Hepatic stellate cell (primary cell): Measurements from ENCODE around the gene DENND4C.

Experiments
- DNase-seq: peaks from one replicate; pipeline ENCODE4 v3.0.0; 2011; ENCODE audit warnings: low spot score

Gene DENND4C

GRCh38 chr9:19269582-19269981 lies 39.1 kb downstream of the DENND4C start:
- no peak for DNase-seq

DNA sequence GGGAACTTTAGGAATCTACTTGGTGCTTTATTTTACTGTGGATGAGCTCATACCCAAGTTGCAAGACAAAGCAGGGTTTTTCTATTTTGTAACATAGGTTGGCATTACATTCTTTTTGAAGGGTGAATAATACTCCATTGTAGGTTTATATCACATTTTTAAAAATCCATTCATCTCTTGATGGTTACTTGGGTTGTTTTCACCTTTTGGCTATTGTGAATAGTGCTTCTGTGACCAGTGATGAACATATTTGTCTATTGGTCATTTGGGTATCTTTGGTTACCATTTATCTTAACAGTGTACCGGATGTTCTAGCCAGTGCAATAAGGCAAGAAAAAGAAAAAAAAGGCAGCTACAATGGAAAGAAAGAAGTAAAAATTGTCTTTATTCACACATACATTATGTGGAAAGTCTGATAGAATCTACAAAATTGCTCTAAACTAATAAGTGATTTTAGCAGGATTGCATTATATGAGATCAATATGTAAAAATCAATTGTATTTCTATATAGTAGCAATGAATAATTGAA lies 40.0 kb downstream of the DENND4C start:
- DNase-seq = no peak

DNA sequence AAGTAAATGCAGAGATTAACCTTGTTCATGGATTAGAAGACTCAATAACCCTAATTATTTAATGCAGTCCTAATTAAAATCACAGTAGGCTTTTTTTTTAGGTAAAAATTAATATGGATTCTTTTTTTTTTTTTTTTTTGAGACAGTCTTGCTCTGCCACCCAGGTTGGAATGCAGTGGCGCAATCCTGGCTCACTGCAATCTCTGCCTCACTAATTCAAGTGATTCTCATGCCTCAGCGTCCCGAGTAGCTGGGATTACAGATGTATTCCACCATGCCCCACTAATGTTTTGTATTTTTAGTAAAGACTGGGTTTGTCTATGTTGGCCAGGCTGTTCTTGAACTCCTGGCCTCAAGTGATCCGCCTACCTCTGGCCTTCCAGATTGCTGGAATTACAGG lies 40.6 kb downstream of the DENND4C start:
- no peak for DNase-seq

DNA sequence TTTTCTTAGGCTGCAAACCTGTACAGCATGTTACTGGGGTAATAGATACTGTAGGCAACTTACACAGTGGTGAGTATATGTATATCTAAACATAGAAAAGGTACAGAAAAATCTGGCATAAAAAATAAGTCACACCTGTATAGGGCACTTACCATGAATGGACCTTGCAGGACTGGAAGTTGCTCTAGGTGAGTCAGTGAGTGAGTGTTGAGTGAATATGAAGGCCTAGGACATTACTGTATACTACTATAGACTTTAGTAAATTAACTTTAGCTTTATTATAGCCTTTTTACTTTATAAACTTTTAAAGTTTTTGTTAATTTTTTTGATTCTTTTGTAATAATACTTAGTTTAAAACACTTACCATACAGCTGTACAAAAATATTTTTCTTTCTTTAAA lies 51.3 kb downstream of the DENND4C start:
- DNase-seq = no peak

DNA sequence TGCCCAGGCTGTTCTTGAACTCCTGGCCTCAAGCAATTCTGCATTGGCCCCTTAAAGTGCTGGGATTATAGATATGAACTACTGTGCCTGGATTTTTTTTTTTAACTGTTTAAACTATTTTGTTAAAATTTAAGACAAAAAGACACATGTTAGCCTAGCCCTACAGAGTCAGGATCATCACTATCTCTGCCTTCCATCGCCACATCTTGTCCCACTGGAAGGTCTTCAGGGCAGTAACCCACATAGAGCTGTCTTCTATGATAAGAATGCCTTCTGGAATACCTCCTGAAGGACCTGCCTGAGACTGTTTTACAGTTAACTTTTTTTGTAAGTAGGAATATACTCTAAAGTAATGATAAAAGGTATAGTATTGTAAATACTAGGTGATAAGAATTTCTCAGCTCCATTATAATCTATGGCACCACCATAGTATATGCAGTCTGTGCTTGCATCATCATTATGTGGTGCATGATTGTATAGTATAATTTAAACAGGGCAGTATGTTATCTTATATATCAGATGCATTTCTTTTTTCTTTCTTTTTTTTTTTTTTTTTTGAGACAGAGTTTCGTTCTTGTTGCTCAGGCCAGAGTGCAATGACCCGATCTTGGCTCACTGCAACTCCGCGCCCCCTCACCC lies 52.7 kb downstream of the DENND4C start:
- DNase-seq = no peak

GRCh38 chr9:19284729-19285128 lies 54.2 kb downstream of the DENND4C start:
- DNase-seq = peak; percentile 5

DNA sequence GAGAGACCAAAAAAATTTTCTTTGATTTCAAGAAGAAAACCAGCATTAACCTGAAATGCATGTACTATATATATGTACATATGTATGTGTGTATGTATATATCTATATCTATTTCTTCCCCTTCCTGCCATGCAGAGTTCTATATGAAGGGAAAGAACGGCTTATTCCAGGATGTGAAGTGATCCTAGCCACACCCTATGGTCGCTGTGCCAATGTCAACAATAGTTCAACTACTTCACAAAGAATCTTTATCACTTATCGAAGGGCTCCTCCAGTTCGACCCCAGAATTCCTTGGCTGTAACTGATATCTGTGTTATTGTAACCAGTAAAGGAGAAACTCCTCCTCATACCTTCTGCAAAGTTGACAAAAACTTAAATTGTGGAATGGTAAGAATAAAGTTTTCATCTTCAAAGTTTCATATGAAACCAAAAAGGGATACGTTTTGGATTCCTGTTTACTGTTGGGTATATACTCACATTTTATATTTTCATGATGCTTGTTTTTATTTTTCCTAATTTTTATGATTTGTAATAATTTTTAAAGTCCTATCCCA lies 56.2 kb downstream of the DENND4C start:
- DNase-seq = peak; percentile 9

GRCh38 chr9:19288081-19288480 lies 57.6 kb downstream of the DENND4C start:
- no peak for DNase-seq

- no peak for DNase-seq
Observed at GRCh38 chr9:19290103-19290502, 59.6 kb downstream of the DENND4C start.

DNA sequence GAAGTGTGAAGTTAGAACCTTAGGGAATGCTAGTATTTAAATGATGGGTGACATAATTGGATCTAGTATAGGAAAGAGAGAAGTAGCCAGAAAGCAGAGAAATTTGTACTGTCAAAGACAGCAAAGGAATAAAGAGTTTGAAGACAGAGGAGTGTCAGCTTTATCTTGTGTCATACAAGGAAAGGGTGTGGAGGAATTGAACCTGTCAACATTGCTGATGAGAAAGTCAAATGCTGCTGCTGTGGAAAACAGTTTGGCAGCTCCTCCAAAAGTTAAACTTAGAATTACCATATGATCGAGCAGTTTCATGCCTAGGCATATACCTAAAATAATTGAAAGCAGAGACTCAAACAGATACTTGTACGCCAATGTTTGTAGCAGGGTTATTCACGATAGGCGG lies 63.7 kb downstream of the DENND4C start:
- no peak for DNase-seq

DNA sequence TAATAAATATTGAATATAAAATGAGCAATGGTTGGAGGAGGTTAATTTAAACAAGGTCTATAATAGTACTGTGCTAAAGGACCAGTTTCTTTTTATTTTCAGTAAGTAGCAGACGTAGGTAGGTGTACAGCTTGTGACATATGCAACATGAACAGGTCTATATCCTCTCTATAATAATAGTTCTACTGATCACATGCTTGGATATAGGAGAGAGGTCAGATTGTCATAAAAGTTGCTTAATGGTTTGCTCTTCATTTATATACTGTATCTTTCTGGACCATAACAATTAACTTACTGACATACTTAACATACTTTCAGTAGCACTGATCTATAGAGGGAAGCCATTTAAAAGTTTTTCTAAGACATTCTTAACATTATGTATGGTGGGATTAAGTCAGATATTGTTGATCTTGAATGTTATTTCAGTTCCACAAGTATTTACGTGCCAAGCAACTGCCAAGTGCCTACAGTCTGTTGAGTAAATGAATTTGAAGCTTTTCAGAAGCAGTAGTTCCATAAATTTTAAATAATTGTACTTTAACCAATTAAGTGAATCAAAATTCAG lies 68.0 kb downstream of the DENND4C start:
- peak; percentile 7 for DNase-seq

- DNase-seq = no peak
Observed at GRCh38 chr9:19303216-19303615, 72.7 kb downstream of the DENND4C start.

GRCh38 chr9:19306568-19306967 lies 76.1 kb downstream of the DENND4C start:
- DNase-seq = no peak

- DNase-seq = no peak
Observed at GRCh38 chr9:19310246-19310645, 79.8 kb downstream of the DENND4C start.

GRCh38 chr9:19313573-19313972 lies 83.1 kb downstream of the DENND4C start:
- no peak for DNase-seq

DNA sequence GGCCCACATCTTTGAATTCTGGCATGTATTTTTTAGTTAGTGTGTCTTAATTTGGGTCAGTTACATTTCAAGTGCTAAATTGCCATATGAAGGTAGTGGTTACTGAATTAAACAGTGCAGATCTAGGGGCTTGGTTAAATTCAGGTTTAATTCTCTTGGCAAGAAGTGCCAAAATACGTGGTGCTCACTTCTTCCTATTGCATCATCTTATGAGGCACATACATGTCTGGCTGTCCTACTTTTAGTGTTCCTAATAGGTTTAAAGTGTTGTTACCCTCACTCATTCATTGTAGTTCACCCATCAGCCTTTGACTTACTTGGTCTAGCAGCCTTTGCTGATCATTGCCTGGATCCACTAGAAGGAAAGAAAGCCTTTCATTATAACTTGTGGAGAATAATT lies 90.0 kb downstream of the DENND4C start:
- no peak for DNase-seq

DNA sequence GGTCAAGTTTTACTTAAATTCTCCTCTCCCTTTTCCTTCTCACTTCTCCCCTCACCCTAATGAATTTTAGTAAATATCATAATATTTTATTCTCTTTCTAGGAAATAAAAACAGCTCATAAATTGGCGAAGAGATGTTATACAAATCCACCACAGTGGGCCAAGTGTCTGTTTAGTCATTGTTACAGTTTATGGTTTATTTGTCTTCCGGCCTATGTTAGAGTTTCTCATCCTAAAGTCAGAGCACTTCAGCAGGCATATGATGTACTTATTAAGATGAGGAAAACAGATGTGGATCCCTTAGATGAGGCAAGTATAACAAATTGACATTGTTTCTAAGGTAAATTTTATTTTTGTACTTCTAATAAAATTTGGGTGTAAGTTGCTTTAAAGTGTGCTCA lies 101.4 kb downstream of the DENND4C start:
- DNase-seq = no peak

DNA sequence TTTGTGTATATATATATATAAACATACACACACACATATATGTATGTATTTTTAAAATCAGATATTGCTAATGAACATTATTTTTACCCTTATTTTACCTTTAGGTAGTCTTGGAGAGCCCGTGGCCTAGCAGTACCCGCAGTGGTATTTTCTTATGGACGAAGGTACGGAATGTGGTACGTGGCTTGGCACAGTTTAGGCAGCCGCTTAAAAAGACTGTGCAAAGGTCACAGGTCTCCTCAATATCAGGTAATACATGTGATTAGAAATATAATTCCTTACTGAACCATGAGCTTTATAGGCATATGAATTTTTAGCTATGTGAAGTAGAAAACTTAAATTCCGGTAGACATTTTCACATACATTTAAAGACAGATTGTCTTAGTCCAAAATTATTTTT lies 105.7 kb downstream of the DENND4C start:
- DNase-seq = no peak

DNA sequence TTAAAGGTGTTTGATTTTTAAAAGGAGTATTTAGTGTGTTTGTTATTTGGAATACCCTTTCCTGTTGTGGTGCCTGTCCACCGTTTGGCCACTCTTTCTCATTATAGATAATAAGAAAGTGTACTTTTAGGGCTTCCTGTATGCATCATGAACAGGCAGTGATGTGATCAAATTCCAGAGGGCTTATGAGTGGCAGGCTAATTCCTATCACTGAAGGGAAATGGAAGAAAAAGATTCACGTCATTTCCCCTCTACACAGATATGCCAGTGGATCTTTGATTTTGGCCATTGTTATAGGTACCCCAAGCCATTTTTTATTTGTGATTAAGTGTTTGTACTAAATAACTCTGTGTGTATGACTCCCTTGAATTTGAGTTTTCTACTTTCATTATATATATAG lies 112.5 kb downstream of the DENND4C start:
- DNase-seq = no peak

DNA sequence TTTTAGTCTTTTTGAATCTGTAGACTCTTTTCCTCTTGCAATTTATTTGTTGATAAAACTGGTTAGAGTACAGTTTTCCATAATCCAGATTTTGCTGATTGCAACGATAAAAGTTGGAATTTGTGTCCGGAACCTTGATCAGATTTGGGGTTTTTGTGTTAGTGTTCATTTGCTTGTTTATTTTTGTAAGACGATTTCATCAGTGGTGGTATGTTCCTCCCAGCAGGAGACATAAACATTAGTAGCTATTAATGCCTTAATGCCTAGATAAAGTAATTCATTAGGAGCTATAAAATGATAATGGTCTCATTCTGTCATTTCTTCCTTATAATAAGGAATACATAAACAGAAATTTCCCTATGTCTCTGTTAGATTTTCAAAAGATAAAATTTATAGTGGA lies 128.2 kb downstream of the DENND4C start:
- DNase-seq = no peak

GRCh38 chr9:19369107-19369506 lies 138.6 kb downstream of the DENND4C start:
- DNase-seq = no peak

DNA sequence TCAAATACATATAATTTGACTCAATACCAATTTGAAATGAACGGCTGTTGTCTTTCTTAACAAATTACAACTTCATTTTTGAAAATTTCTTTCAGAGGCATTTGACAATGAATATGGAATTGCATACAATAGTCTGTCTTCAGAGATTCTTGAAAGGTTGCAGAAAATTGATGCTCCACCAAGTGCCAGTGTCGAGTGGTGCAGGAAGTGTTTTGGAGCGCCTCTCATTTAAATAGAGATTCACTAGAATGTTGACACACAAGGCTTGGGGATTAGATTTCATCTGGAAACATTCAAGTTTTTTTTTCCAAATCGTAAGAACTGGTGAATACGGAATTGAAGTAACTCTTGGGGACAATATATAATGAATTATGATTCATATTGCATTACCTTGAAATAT lies 141.4 kb downstream of the DENND4C start:
- DNase-seq = no peak

DNA sequence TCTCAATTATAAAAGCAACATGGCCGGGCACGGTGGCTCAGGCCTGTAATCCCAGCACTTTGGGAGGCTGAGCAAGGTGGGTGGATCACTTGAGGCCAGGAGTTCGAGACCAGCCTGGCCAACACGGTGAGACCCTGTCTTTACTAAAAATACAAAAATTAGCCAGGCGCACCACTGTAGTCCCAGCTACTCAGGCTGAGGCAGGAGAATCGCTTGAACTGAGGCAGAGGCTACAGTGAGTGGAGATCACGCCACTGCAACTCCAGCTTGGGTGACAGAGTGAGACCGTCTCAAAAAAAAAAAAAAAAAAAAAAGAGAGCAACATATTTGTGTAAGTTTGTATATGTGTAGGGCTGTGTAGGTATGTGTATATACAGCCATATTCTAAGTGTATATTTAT lies 142.1 kb downstream of the DENND4C start:
- DNase-seq = no peak

DNA sequence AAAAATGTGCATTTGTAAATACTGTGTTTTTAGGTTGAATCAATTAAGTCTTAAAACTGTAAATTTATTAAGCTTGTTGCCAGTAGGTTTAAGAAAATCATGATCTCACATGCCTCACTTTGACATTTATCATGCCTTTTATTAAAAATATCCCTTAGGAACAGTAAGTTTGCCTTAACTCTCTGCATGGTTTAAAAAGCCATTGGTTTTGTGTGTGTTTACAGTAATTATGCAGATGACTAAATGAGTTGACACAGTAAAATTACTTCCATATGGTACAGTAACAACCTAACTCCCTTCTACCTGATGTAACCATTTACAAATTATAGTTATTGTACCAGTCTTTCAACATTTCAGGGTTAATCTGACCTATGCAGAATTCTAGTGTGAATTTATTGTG lies 143.0 kb downstream of the DENND4C start:
- no peak for DNase-seq
